Heart left ventricle (tissue), 16 donors: ENCODE data around the gene PCCA. TPM values are rescaled to one million over a fixed set of nuclear protein-coding genes. Genes with fewer than 3 reads are reported as not detected.
"Not testable (repeated sequence)": the region's sequence is repeated elsewhere in the genome, so short reads cannot be mapped to it uniquely, and the experiment has no call there.

Experiments
- ATAC-seq, 4 donors: fragments of 200-7000 bp; cut with Tn5 transposase; one replicate each; pipeline ENCODE4 v1.9.1; 2020 to 2022; ENCODE audit warnings: moderate library complexity in 4 of 4, mild to moderate bottlenecking in 3 of 4, moderate number of reproducible peaks in 1 of 4
- DNase-seq, 5 donors: peaks; one replicate each; pipeline ENCODE4 v3.0.0-alpha.2; 2020
- H3K27ac ChIP-seq, 12 donors: fragments of 200-600 bp; sonication (generic) in 4 of 12; one replicate each; pipeline versions ENCODE4 v1.5.0 to v1.8.0; 2016 to 2022; ENCODE audit warnings: mild to moderate bottlenecking in 2 of 12
- H3K27me3 ChIP-seq, 9 donors: fragments of 200-600 bp; sonication (generic) in 2 of 9; one replicate each; pipeline versions ENCODE4 v1.5.1 to v1.8.0; 2016 to 2022; ENCODE audit warnings: mild to moderate bottlenecking in 3 of 9
- H3K36me3 ChIP-seq, 9 donors: fragments of 200-600 bp; sonication (generic) in 2 of 9; one replicate each; pipeline versions ENCODE4 v1.5.0 to v1.8.0; 2018 to 2022; ENCODE audit warnings: mild to moderate bottlenecking in 2 of 9
- H3K4me1 ChIP-seq, 12 donors: fragments of 200-600 bp; sonication (generic) in 4 of 12; one replicate each; pipeline versions ENCODE4 v1.5.0 to v1.8.0; 2016 to 2022; ENCODE audit warnings: mild to moderate bottlenecking in 3 of 12
- H3K4me3 ChIP-seq, 12 donors: fragments of 200-600 bp; sonication (generic) in 4 of 12; one replicate each; pipeline versions ENCODE4 v1.5.0 to v1.8.0; 2017 to 2022; ENCODE audit warnings: mild to moderate bottlenecking in 9 of 12, moderate library complexity in 4 of 12
- H3K9me3 ChIP-seq, 12 donors: fragments of 200-600 bp; sonication (generic) in 4 of 12; one replicate each; pipeline versions ENCODE4 v1.5.0 to v1.8.0; 2016 to 2022; ENCODE audit warnings: mild to moderate bottlenecking in 1 of 12
- CTCF ChIP-seq, 12 donors: fragments of 200-600 bp; sonication (generic) in 4 of 12; IDR thresholded peaks; one replicate each; pipeline versions ENCODE4 v1.5.0 to v1.8.0; 2018 to 2022; ENCODE audit warnings: antibody characterized with exemption in 12 of 12, mild to moderate bottlenecking in 5 of 12
- POLR2A ChIP-seq, 2 donors: fragments of 450-650 bp; IDR thresholded peaks; one replicate each; pipeline ENCODE4 v1.6.1; 2017; ENCODE audit warnings: antibody characterized with exemption in 2 of 2, mild to moderate bottlenecking in 2 of 2, moderate library complexity in 2 of 2
- WGBS, 4 donors: extraction: QIAGEN DNeasy Blood & Tissue Kit in 2 of 4; methylation state at CpG; one replicate each; pipeline versions ENCODE4 v1.1.5 to v1.1.7; 2013 to 2018; 5-methylcytosine and 5-hydroxymethylcytosine counted together
- intact Hi-C, 10 donors: fragments of 100-400 bp; cut with DNase I; formaldehyde crosslinking; loops; one replicate each; pipeline versions ENCODE4 v1.11.1 to v1.14.2; 2022
- polyA plus RNA-seq, 2 donors: library from polyadenylated mRNA; stranded (reverse); fragments of 200-250 nt; gene quantifications; one replicate each; pipeline ENCODE4 v1.2.3, GENCODE V29; 2013
- total RNA-seq, 9 donors: library from RNA; depleted of rRNA in 2 of 9; stranded (reverse); fragments of >200 nt in 2 of 9; fragmentation: NEBNext Ultra II Directional in 3 of 9; extraction: Animal tissue kit (Norgen Biotek cat#: 25700) in 3 of 9; gene quantifications; one replicate each; pipeline versions ENCODE4 v1.1.0 to v1.2.4, GENCODE V29; 2016 to 2023
- donor health status: ischemic (EF 13 %, LVEDD 7.1; RV severe dilation, severe dysfunction).
- donor health status: healthy with polysubstance abuse.
- donor health status: DM: no; HTN: yes; CAD: no.
- donor health status: DM: no; HTN: no; CAD: no.
- donor health status: ischemic (EF 25% LVEDD 6.9; RV normal size, moderate dysfunction).
- donor health status: ischemic (EF 25% LVEDD 5.7; RV mildly dilated, moderate dysfunction).
- donor health status: healthy.
- donor health status: DM: yes; HTN: yes; CAD: no.
- donor health status: ischemic (EF 35%, LVEDD 5.7; RV mildly dilated, moderate dysfunction).
- donor health status: nonischemic (EF 11% LVEDD 7.7; RV severe dilation, severe dysfunction).
- donor health status: DM: yes; HTN: yes; CAD: no.
- donor health status: PGD.
- donor health status: ischemic (EF 29% LVEDD 5.4; RV normal size, mild dysfunction).
- donor health status: nonischemic (EF 23%, LVEDD 6.1; RV moderate dilation, normal function).

Gene PCCA
- total and polyA plus RNA-seq, 11 donors, result 25.6 to 67.0 (median 40.9) TPM

- Histone ChIP-seq H3K27ac (no peak overlapping the region), H3K4me1 (peaks cover 0 to 3% (median 1%) of the 10 kb centered on the region in 12 donors), H3K9me3 (no peaks in the 10 kb centered on the region), H3K27me3 (no peaks in the 10 kb centered on the region), H3K4me3 (no peak overlapping the region), H3K36me3 (peaks cover 0 to 18% (median 3%) of the 10 kb centered on the region in 9 donors)
- WGBS, 4 donors, result 91 to 96% (median 93%) methylated on average over 12 of the region's 12 CpGs
- no peak for ATAC-seq
- DNase-seq, result no peak
- no peak for TF ChIP-seq CTCF (IDR thresholded peaks at IDR 0.05)
- TF ChIP-seq POLR2A (IDR thresholded peaks at IDR 0.05), result no peak
- intact Hi-C loops, result no loop called here
Observed at GRCh38 chr13:100274942-100275506, 186.1 kb downstream of the PCCA start.

- no peaks in the 10 kb centered on the region for H3K27me3 ChIP-seq
- WGBS, 4 donors, result 89 to 95% (median 94%) methylated on average over 5 of the region's 5 CpGs
- ATAC-seq, result no peak
- no peak for DNase-seq
- peaks cover 0 to 23% (median 5%) of the 10 kb centered on the region in 9 donors for H3K36me3 ChIP-seq
- H3K27ac ChIP-seq, result no peak overlapping the region
- H3K4me1 ChIP-seq, result no peaks in the 10 kb centered on the region
- TF ChIP-seq POLR2A (IDR thresholded peaks at IDR 0.05), result no peak
- TF ChIP-seq CTCF (IDR thresholded peaks at IDR 0.05), result no peak
- H3K9me3 ChIP-seq, result no peaks in the 10 kb centered on the region
- no peak overlapping the region for H3K4me3 ChIP-seq
- intact Hi-C loops, result no loop called here
Observed at GRCh38 chr13:100275746-100276145, 186.9 kb downstream of the PCCA start.

- no peak overlapping the region for H3K4me3 ChIP-seq
- no peak overlapping the region for H3K27ac ChIP-seq
- ATAC-seq (no peak), DNase-seq (no peak)
- H3K27me3 ChIP-seq, result no peaks in the 10 kb centered on the region
- H3K9me3 ChIP-seq, result no peaks in the 10 kb centered on the region
- 96 to 99% (median 98%) methylated on average over 5 of the region's 5 CpGs for WGBS, 4 donors
- TF ChIP-seq CTCF (IDR thresholded peaks at IDR 0.05), result no peak
- TF ChIP-seq POLR2A (IDR thresholded peaks at IDR 0.05), result no peak
- H3K4me1 ChIP-seq, result no peaks in the 10 kb centered on the region
- intact Hi-C loops, result no loop called here
- H3K36me3 ChIP-seq, result peaks cover 0 to 15% (median 7%) of the 10 kb centered on the region in 9 donors
Observed at GRCh38 chr13:100280681-100281080, 191.8 kb downstream of the PCCA start.

GRCh38 chr13:100282306-100282705, 193.4 kb downstream of the PCCA start:
- peaks cover 0 to 15% (median 7%) of the 10 kb centered on the region in 9 donors for H3K36me3 ChIP-seq
- H3K27ac ChIP-seq, H3K4me3 ChIP-seq, intact Hi-C loops, DNase-seq, H3K4me1 ChIP-seq, H3K9me3 ChIP-seq, H3K27me3 ChIP-seq, ATAC-seq: not testable (repeated sequence)
- WGBS, 4 donors, result 98 to 99% (median 99%) methylated on average over 7 to 16 of the region's 16 CpGs
